GM18909 (cell line): Measurements from ENCODE around the gene AKIRIN2.
"Not testable (repeated sequence)": the region's sequence is repeated elsewhere in the genome, so short reads cannot be mapped to it uniquely, and the experiment has no call there.

ENCODE experiments used
- ATAC-seq: cut with Tn5 transposase; IDR thresholded peaks from one replicate; pipeline ENCODE4 v1.9.1; 2021; ENCODE audit warnings: mild to moderate bottlenecking; ENCODE audit not compliant: unreplicated experiment, poor library complexity

AKIRIN2 gene

DNA sequence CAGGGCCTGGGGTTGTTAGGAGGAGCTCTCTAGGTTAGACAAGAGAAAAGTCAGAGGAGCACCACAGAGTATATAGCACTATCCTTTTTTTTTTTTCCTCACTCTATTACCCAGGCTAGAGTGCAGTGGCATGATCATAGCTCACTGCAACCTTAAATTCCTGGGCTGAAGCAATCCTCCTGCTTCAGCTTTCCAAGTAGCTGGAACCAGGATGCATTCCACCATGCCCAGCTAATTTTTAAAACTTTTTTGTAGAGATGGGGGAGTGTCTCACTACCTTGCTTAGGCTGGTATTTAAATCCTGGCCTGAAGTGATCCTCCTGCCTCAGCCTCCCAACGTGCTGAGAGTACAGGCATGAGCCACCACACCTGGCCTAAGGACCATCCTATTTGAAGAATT is 19.3 kb upstream of the AKIRIN2 start:
- no peak for ATAC-seq

DNA sequence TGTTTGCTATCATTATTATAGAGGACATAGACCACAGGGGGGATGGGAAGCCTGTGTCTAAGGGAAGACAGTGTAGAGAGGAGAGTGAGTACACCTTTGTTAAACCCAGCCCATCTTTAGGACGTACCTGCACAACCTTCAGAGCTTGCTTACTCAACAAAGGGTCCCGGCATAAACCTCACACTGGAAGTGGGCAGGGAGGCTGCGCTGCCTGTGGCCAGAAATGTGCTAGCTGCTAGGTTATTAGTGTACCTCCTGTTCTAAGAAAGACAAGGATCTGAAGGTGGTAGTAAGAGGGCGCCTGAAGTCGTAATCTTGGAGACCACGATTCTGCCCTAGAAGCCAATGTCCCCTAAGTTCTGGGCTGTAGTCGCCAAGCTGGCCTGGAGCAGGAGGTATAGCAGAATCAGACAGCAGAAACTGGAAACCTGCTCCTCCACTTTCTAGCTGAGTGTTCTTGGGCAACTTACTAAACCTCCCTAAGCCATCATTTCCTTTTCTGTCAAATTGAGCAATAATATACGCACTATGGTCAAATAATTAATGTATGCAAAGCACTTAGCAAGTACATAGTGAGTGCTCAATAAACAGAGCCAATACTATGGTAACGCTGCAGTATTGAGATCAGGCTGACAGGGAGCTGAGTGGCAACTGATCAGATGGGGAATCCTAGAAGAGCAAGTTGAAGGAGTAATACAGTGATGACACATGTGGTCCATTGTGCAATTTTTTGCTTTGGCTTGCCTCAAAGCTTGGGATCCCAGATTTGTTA is 16.8 kb upstream of the AKIRIN2 start:
- ATAC-seq = no peak

GRCh38 chr6:87716928-87717614 is 15.0 kb upstream of the AKIRIN2 start:
- ATAC-seq = no peak

DNA sequence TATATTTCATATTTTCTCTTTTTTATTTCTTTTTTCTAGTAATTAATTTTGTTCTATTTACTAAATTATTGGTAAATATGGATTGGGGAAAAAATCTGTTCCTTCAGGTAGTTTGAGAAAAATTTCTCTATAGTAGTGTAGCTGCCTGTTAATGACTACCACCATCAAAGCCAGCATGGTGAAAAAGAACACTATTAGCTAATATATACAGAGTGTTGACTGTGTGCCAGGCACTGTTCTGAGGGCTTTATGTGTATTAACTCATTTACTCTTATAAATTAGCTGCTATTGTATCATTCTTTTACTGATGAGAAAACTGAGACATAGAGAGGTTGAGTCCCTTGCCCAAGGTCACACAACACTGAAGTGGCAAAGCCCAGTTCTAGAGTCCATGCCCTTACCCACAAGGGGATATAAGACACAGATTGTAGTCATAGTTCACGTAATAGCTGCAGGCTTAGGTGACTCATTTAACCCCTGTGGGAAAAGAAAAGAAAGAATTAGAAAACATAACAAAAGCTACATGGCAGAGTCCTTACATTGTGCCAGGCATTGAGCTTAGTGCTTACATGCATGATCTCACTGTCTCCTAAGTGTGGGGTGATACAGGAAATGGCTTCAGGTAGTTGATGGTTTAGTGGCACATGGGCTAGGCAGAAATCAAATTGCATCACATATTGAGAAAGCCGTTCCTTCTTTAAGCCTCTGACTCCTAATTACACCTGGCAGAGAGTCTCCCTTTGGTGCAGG is 12.2 kb upstream of the AKIRIN2 start:
- ATAC-seq = no peak

- ATAC-seq = not testable (repeated sequence)
Measured at GRCh38 chr6:87712713-87713112, 10.7 kb upstream of the AKIRIN2 start.

GRCh38 chr6:87710090-87710489 is 8.1 kb upstream of the AKIRIN2 start:
- ATAC-seq = no peak

- not testable (repeated sequence) for ATAC-seq
Measured at GRCh38 chr6:87708581-87709427, 6.8 kb upstream of the AKIRIN2 start.

DNA sequence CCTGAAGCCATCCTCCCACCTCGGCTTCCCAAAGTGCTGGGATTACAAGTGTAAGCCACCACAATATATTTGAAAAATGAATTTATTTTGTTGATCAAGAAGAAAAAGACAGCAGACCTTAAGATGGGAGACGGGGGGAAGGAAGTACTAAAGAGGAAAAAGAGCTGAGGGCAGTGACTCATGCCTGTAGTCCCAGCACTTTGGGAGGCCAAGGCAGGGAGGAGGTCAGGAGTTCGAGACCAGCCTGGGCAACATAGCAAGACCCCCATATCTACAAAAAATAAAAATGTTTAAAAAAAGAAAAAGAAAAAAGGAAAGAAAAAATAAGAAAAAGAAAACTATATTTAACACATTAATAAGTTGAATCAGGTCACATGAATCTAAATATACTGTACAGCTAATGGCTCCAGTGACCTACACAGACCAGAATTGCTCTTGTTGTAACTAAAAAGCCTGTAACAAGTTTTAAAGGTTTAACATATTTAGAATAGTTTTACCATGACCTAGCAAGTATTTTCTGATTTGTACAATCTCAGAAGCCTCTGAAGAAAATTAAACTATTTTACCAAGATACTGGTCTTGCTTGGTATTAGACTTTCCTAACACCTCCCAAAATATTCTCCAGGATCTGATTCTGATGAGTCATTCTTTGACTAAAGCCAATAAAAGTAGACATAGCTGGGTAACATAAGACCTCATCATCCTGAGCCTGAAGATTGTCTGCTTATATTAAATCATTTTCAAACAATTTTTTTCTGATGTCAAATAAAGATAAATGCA is 4.3 kb upstream of the AKIRIN2 start:
- ATAC-seq = no peak

GRCh38 chr6:87705070-87705691 is 3.1 kb upstream of the AKIRIN2 start:
- peak; percentile 61 for ATAC-seq

GRCh38 chr6:87703039-87703438 is 1.0 kb upstream of the AKIRIN2 start:
- not testable (repeated sequence) for ATAC-seq

DNA sequence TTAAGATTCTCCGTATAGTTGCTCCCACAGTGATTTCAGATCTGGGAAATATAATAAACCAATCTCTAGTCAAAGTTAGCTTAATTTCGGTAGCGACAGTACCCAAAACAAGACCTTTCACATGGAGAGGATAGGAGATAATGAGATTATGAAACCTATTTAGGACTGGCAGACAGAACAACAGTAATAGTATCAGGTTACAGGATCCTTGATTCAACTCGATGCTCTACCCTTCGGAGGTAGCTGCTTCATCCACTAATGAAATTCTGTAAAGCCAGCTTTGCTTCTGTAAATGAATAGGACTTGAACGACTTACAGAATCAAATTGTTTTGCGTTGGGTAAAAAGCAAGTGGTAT is 534 bp upstream of the AKIRIN2 start:
- ATAC-seq = peak; percentile 7

DNA sequence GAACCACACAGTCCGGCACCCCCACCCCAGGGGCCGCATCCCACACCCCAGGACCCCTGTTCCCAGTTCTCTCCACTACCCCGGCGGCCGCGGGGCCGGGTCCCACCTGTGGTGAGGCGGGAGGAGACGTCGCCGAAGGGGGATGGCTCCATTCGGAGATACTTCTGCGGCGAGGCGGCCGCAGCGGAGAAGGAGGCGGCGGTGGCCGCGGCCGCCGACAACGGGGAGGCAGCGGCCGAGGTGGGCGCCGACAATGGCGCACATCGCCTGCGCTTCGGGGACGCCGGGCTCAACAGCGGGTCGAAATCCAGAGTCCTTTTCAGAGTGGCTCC is 723 bp downstream of the AKIRIN2 start:
- ATAC-seq = no peak

GRCh38 chr6:87700397-87701343 is 1.4 kb downstream of the AKIRIN2 start:
- ATAC-seq = no peak

DNA sequence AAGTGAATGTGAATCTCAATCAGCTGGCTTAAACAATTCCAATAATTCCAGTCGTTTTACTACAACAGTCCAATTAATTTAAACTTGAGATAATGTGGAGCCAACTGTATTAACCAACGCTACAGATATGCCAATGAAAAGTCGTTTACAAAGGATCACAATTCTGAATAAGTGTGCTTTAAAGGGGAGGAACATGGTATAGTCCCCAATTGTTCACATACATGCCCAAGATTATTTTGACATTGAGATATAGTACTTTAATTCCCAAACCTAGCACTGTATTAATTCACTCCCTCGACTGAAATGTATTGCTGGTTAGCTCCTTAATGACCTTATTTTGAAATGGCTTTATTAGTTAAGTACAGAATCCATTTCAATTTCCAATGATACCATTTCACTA is 2.5 kb downstream of the AKIRIN2 start:
- no peak for ATAC-seq

- ATAC-seq = peak; percentile 13
Measured at GRCh38 chr6:87698547-87699006, 3.5 kb downstream of the AKIRIN2 start.

GRCh38 chr6:87697581-87698546 is 4.2 kb downstream of the AKIRIN2 start:
- ATAC-seq = no peak

DNA sequence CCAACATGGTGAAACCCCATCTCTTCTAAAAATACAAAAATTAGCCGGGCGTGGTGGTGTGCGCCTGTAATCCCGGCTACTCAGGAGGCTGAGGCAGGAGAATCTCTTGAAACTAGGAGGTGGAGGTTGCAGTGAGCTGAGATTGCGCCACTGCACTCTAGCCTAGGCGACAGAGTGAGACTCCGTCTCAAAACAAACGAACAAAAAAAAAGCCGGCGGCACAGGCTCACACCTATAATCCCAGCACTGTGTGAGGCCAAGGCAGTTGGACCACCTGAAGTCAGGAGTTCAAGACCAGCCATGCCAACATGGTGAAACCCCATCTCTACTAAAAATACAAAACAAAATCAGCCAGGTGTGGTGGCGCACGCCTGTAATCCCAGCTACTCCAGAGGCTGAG is 5.2 kb downstream of the AKIRIN2 start:
- not testable (repeated sequence) for ATAC-seq
